CD4-positive, alpha-beta T cell treated with Interleukin-12 subunit alpha and Interleukin-12 subunit beta, for 1 hour (primary cell): Measurements from ENCODE around the gene TBC1D2.
"Not testable (repeated sequence)": the region's sequence is repeated elsewhere in the genome, so short reads cannot be mapped to it uniquely, and the experiment has no call there.

Experiments used
- DNase-seq: peaks from one replicate; pipeline ENCODE4 v3.0.0-alpha.2; 2020

Gene TBC1D2

DNA sequence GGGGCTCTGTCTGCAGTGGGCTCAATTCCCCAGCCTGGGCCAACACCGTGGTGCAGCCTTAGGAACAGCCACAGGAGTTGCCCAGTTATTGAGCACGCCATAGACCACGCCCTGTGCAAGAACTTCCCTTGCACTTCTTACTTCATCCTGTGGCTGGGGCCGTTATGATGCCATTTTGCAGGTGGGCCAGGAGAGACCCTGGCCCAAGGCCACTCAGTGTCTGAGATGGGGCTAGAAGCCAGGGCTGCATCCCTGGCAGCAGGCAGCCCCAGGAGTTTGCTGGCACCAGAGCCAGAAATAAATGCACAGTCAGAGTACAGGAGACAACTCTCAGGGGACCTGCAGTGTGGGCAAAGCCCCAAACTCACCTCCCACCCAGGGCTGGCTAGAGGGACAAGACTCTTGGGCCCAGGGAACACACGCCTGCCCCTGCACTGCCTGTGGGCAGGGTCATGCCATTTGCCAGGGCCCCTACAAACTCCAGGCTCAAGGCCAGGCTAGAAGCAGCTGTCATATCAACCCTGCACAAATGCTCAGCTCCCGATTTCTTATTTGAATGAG is 69.8 kb downstream of the TBC1D2 start:
- no peak for DNase-seq

DNA sequence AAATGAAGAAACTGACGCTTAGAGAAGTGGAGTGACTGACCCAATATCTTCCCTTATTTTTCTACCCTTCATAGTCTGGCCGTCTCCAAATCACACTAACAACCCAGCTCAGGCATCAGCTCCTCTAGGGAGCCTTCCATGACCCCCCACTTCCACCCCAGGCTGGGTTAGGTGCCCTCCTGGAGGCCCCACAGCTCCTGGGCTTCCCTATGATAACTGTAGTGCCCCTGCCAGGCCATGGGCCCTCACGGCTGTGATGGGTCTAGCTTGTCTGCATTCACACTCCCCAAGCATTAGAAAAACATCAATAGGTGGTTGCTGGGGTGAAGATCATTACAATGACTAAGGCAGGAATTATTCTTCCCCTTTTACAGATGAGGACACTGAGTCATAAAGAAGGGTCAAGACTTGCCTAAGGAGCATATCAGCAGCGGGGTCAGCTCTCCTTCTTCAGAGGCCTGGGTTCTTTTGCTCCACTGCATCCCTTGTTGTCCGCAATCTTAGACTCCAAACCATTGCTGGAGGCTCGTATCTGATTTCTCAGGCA is 70.4 kb downstream of the TBC1D2 start:
- DNase-seq, result no peak

DNA sequence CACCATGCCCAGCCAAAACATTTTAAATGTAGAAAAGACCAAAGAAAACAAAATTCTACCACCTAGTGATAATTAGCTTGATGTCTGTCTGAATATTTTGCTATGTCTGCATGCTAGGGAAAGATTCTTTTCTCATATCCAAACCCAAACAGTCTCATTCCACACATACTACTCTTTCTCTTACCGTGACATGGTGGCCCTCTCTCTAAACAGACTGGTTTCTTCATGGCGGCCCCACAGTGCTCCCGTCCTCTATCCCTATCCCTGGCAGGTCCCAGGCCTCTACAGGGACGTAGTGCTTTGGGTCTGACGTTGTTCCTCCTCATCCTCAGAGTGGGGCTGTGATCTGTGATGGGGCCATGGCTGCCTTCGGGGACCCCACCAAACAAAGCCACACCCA is 71.1 kb downstream of the TBC1D2 start:
- no peak for DNase-seq

DNA sequence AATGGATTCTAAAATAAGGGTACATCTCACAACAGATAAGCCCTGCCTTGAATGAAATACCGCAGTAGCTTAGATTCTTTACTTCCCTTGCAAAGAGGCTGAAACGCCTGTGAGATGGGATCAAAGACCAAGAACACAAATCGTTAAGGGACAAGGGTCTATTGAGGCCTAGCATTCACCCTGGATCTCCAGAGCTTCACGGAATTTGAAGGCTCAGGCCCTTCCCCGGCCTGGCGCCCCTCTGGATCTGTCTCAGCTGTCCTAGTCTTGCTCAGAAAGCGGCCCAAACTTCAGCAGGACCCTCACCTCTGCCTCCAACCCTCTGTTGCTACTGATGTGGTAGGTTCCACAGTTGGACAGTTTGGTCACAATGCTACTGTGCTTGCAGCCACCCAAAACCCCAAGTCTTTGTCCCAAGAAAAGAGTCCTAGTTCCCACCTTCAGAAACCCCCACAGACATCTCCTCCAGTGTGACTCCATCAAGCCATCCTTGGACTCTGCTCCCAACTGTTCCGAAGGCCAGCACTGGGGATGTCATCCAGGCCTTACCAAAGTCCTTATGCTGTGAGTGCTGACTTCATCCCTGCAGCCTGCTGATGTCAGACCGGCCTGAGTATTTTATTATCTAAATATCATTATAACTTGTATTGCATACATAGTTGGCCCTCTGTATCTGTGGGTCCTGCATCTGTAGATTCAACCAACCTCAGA is 72.4 kb downstream of the TBC1D2 start:
- DNase-seq, result no peak

DNA sequence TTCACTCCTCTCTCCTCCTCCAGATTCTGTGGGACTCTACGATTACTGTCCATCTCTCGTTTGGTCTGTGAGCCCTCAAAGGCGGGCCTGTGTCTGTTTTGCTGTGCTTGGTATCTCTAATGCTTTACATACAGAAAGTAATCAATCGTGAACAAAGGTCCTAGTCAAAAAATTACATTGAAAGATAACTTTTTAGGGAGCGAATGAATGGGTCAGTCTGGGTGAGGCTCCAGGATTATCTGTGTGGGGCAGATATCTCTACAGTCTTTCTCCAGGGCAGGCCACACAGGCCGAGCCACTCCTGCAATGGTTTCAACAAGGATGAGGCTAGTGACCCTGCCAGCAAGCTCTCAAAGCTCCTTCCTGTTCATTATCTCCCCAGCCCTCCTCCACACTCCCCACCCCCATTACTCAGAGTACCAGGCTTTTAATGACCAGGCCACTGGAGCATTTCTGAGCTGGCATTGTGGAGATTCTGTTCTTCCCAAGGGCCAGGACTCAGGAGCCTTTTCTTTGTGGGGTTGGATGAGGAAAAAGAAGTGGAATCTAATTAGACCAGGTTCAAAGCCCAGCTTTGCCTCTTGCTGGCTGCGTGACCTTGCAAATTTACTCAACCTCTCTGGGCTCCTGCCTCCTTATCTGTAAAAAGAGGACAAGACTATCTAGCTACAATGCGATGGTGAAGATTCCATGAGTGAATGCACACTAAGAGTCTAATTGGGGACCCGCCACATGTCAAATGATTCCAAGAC is 73.2 kb downstream of the TBC1D2 start:
- no peak for DNase-seq

DNA sequence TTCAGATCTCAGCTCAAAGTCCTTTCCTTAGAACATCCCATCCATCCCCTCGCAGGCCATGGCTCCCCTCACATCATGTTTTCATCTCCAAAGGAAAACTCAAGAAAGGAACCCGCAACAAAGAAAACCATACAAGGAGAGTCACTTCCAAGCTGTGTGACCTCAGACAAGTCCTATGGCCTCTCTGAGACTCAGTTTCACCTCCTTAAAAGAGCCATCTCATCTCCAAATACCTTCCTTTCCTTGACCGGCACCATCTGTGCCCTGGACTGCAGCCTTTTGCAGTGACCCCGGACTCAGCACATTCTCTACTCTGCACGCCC is 73.7 kb downstream of the TBC1D2 start:
- no peak for DNase-seq

DNA sequence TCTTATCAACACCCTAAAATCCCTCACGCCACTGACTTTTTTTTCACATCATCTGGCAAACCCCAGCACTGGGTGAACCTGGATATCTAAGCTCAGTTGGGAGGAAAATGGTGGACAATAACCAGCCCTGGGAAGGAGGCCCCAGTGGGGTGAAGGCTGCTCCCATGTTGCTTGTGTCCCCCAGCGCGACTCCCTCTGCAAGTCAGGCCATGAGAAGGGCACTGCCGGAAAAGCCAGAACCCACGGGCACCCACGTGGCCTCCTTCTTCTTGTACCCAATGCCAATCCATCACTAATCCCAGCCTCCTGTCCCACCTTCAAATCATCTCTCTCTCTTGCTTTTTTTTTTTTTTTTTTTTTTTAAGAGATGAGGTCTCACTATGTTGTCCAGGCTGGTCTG is 74.5 kb downstream of the TBC1D2 start:
- no peak for DNase-seq

DNA sequence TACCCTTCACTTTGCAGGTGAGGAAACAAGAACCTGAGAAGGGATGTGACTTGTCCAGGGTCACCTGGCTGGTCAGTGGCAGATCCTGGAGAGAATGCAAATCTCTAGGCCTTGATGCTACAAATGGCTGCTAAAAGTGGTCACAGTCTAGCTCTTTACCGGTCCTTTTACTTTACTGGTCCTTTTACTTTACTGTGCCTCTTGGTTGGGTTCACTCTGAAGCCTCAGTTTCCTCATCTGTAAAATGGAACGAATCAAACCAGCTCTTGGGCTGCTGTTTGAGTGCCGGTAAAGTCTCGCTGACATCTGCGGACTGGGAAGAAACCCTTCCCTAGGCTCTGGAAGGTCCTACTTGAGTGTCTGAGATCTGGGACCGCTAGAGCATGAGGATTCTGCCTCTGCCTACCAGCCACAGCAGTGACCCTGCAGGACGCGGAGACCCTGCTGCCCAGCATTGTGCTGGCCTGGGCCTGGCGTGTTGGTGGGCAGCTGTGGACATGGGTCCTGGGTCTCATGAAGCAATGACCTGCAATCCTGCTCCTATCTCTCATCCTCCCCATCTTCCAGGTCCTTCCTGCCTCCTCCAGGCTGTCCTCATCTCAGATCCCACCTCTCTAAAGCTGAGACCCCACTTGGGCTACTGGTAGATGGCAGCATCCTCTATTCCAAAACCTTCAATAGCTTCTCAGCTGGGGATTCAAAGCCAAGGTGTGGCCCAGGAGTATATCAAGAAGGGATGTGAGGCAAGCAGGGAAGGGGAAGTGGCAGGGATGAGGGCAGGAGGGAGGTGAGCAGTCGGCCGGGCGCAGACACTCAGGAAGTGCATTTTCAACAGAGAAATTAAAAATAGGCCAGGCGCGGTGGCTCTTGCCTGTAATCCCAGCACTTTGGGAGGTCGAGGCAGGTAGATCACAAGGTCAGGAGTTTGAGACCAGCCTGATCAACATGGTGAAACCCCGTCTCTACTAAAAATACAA is 76.3 kb downstream of the TBC1D2 start:
- no peak for DNase-seq

DNA sequence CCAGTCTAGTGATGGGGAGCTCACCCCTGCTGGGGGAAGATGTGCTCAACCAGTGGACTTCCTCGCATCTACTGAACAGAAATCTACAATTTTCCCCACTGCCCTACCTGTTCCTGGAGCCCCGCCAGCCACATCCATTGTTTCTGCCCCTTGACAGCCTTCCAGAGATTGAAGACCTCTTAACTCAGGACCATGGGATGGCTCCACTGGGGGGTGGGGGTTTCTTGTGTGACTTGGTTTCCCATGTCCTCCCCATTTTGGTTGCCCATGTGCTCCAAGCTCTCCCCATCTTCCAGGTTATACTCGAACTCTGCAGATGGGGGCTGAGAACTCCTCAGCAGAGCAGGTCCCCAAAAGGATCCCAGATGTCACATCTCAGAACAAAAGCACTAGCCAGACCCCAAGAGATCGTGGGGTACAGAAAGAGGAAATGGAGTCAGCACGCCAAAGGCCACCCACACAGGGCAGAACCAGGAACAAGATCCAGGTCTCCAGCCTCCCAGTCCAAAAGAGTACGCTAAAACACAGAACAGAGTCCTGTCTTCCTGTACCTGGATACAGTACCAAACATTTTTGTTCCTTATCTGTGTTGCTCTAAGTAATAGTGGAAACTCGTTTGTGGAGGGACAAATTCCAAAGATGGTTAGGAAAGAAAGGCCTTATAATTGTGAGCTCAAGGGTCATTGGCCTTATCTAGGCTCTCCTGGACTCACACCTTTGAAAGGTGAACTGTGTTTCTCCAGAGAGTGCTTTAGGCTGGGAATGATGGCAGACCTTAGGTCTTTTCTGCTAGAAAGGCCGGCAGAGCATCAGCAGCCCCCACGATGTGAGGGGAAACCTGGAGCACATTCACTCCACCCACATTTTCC is 78.8 kb downstream of the TBC1D2 start:
- no peak for DNase-seq

DNA sequence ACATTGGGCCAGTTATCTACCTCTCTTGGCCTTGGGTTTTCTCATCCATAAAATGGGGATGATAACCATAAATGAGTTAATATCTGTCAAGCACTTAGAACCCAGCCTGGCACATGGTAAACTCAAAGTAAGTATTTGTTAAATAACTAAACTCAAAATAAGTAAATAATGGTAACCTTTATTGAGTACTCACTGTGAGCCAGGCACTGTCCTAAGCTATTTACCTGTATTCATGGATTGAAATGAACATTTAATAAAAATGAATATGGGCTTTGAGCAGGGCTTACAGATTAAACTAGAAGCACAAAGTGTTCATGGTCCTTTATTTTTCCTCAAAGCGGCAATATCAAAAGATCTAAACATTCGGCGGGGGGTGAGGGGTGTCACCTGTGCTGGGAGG is 79.7 kb downstream of the TBC1D2 start:
- DNase-seq, result no peak

DNA sequence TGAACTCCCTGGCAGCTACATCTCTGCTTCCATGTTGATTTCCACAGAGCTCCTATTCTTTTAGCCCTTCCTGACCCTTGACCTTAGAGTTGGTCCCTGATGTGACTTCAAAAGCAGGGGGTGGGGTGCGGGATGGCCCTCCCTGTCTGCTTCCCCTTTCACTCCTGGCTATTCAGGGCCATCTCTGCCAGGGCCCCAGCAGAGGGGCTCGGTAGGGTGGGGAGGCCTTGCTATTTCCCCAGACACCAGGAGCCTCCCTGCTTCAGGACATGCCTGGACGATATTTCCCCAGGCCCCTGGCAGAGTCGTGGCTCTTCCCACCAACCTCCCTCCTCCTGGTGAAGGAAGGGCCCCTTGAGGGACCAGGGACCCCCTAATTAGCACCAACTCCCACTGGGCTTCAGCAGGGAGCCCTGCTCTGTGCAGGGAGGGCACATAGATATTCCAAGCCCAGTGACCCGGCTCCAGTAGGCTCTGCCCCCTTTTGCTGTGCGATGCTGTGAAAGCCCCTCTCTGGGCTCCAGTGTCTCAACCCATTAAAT is 80.3 kb downstream of the TBC1D2 start:
- no peak for DNase-seq

DNA sequence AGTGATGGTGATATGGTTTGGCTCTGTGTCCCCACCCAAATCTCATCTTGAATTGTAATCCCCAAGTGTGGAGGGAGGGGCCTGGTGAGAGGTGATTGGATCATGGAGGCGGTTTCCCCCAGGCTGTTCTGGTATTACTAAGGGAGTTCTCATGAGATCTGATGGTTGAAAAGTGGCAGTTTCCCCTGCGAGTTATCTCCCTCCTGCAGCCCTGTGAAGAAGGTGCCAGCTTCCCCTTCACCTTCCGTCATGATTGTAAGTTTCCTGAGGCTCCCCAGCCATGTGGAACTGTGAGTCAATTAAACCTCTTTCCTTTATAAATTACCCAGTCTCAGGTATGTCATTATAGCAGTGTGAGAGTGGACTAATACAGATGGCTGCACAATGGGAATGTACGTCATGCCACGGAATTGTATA is 80.9 kb downstream of the TBC1D2 start:
- not testable (repeated sequence) for DNase-seq

DNA sequence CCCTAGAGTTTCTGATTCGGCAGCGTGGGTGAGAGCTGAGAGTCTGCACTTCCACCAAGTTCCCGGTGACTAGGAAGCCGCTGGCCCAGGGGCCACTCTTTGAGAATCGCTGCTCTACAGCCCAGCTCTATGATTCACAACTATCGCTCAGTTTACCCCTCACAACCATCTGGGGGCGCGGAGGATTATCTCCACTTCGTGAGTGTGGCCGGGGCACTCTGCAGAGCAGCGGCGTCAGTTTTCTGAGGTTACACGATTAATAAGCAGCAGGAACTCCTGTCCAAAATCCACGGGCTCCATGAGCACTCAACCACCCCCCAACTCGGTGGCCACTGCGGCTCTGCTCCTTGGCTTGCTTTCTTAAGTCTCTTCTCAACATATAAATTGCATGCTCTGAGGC is 82.3 kb downstream of the TBC1D2 start:
- DNase-seq, result no peak

DNA sequence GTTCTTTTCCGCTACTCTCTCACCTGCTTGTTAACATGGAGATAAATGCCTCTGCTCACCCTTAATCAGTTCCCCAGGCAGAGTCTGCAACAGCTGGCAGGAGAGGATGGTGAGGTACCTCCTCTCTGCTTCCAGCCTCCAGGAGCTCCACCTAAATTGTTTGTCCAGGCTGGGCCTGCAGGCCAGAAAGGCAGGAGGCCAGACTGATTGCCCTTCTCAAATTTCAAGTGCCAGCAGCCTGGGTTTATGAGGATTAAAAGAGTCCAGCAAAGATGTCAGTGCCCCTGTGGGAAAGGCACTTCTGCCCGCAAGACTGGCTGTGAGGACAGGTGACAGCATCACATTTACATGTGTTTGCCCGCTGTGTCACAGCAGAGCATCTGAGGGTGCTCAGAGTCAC is 82.8 kb downstream of the TBC1D2 start:
- DNase-seq, result no peak

DNA sequence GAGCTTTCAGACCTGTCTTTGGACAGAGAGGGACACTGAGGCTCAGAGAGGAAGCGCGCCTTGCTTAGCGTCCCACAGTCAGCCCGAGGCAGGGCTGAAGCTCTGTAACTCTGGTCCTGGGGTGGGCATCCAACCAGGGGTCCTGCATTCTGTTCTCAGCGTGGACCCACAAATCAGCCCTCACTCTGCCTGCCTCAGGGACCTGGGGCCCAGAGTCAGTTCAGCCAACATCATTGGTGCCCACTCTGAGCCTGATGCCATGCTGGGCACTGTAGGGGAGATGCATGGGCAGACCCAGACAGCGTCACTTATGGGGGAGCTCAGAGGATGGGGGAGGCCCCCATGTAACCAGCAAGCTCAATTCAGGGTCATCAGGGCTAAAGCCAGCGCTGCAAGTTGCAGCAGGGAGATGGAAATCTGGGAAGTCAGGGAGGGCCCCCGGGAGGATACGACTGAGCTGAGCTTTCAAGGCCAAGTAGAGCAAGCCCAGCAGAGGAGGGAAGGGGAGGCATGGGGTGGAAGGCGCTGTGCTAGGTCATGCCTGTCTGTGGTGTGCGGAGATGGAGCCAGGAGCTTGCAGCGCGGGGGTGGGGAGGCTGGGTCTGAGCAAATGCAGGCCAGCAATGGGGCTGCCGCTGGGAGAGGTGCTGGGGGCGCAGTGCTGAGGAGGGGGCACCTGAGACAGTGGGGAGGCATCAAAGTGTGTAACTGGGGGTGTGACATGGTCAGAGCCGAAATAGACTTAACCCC is 84.1 kb downstream of the TBC1D2 start:
- no peak for DNase-seq

DNA sequence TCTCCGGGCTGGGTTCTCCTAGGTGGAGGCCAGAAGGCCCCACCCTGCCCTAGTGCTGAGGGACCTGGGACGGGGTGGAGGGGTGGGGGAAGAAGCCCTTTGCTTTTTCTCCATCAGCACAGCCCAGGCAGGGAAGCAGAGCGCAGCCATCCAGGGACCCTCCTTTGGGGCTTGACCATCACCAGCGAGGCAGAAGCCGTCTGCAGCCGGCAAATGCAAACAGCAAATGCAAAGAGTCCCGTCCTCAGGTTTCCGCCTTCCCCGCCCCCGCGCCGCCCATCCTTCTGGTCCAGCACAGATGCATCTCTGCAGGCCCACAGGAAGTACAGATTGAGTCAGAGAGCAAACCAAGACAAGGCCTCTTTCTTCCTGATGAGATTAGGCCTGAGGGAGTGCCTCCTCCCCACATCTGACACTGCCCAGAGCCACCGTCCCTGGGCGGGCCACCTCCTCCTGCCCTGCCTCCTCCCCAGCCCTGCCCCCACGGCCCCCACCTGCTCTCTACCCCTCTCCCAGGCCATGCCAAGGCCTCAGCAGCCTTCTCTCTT is 86.4 kb downstream of the TBC1D2 start:
- peak; percentile 45 for DNase-seq

DNA sequence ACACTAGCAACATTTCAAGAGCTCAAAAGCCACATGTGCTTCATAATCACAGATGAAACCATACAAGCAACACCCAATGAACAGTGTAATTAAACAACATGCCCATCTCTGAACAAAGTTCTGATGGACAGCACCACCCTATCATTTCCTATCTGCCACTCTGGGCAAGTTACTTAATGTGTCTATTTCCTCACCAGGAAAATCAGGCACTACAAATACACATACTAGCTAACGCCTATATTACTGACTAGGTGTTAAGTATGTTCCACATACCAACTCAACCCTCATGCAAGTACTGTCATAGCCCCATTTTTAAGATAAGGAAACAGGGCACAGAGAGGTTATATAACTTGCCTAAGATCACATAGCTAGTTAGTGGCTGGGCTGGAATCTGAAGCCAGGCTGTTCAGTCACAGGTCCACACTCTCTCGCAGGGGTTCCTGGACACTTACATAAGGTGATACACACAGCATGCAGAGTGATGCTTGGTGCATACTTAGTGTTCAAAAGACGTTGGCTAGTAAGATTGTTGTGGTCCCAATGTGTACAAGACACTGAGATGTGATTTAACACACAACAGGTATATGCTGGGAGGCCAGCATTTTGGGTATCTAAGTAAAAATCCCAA is 87.2 kb downstream of the TBC1D2 start:
- no peak for DNase-seq

DNA sequence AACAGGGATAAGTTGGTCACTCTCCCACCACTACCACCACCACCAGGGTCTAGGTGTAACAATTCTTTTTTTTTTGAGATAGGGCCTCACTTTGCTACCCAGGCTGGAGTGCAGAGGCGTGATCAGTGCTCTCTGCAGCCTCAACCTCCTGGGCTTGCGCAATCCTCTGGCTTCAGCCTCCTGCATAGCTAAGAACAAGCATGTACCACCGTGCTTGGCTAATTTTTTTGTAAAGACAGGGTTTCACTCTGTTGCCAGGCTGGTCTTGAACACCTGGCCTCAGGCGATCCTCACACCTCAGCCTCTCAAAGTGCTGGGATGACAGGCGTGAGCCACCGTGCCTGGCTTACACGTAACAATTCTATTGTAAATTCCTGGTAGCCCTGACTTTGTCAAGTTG is 90.5 kb downstream of the TBC1D2 start:
- no peak for DNase-seq

DNA sequence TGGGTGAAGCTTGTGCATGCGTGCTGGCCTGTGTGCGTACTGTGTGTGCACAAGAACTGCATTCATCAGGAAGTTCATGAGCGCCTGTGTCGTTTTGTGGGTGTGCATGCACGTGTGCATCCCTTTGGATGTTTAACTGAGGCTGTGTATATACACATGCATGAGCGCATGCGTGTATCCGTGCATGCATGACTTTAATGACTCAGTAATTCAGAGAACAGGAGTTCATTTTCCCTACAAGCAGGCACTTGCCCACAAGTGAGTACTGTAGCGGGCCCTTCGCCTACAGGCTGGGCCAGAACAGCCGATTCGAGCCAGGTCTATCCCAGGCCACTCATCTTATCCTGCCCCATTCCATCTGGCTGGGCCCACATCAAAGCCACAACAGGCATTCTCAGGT is 92.8 kb downstream of the TBC1D2 start:
- DNase-seq, result no peak

DNA sequence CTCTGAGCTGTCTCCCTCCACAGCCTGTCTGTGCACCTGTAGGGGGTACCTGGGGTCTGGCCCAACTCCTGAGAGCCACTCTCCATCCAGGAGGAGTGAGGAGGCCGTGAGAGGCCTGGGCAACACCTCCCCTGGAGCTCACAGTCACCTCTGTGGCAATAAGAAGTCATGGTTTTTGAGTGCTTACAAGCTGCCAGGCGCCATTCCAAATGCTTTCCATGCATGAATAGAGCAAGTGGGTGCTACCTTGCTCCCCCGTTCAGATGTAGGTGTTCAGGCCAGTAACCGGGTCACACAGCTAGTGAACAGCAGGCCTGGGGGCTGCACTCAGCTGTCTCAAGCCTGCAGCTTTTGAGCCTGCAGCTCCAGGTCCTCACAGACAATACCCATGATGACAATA is 93.6 kb downstream of the TBC1D2 start:
- DNase-seq, result no peak
